GM19025 (cell line): ENCODE results near the gene TRMT11.
"Not testable (repeated sequence)": the region's sequence is repeated elsewhere in the genome, so short reads cannot be mapped to it uniquely, and the experiment has no call there.

Experiments
- ATAC-seq: cut with Tn5 transposase; IDR thresholded peaks from one replicate; pipeline ENCODE4 v1.9.1; 2021; ENCODE audit warnings: mild to moderate bottlenecking, low read depth, moderate library complexity; ENCODE audit not compliant: unreplicated experiment

The TRMT11 gene

GRCh38 chr6:125988280-125988679, 1.9 kb downstream of the TRMT11 start:
- ATAC-seq, result no peak

- no peak for ATAC-seq
These were observed 3.3 kb downstream of the TRMT11 start for GRCh38 chr6:125989631-125990030.

GRCh38 chr6:125991653-125992052, 5.3 kb downstream of the TRMT11 start:
- ATAC-seq, result no peak

- ATAC-seq, result no peak
These were observed 8.5 kb downstream of the TRMT11 start for GRCh38 chr6:125994670-125995488.

GRCh38 chr6:125995972-125996580, 9.7 kb downstream of the TRMT11 start:
- peak; percentile 90 for ATAC-seq

GRCh38 chr6:126002755-126003679, 16.7 kb downstream of the TRMT11 start:
- no peak for ATAC-seq

- no peak for ATAC-seq
These were observed 21.5 kb downstream of the TRMT11 start for GRCh38 chr6:126007800-126008199.

- ATAC-seq, result no peak
These were observed 23.7 kb downstream of the TRMT11 start for GRCh38 chr6:126010040-126010439.

GRCh38 chr6:126015863-126016262, 29.5 kb downstream of the TRMT11 start:
- ATAC-seq, result no peak

- no peak for ATAC-seq
These were observed 30.3 kb downstream of the TRMT11 start for GRCh38 chr6:126016591-126016990.

GRCh38 chr6:126017668-126018067, 31.3 kb downstream of the TRMT11 start:
- no peak for ATAC-seq

- no peak for ATAC-seq
These were observed 34.1 kb downstream of the TRMT11 start for GRCh38 chr6:126020305-126021050.

- ATAC-seq, result not testable (repeated sequence)
These were observed 37.1 kb downstream of the TRMT11 start for GRCh38 chr6:126023474-126023873.

GRCh38 chr6:126026001-126026400, 39.7 kb downstream of the TRMT11 start:
- ATAC-seq, result no peak

- ATAC-seq, result no peak
These were observed 41.3 kb downstream of the TRMT11 start for GRCh38 chr6:126027601-126028000.

GRCh38 chr6:126030045-126030444, 43.7 kb downstream of the TRMT11 start:
- ATAC-seq, result no peak

- peak; percentile 50 for ATAC-seq
These were observed 47.4 kb downstream of the TRMT11 start for GRCh38 chr6:126033696-126034095.

- ATAC-seq, result no peak
These were observed 48.3 kb downstream of the TRMT11 start for GRCh38 chr6:126034656-126035055.

- ATAC-seq, result no peak
These were observed 49.4 kb downstream of the TRMT11 start for GRCh38 chr6:126035764-126036163.

GRCh38 chr6:126038234-126038633, 51.9 kb downstream of the TRMT11 start:
- ATAC-seq, result no peak
